Stomach (tissue), 4 donors: ENCODE measurements around the gene TMEM181.

Experiments used
- CTCF ChIP-seq, 7 experiments: fragments of 450-650 bp in 4 of 7; fragments of 200-600 bp in 3 of 7; sonication (generic) in 3 of 7; IDR thresholded peaks; one replicate each; pipeline ENCODE4 v1.5.1; 2016 to 2019; ENCODE audit warnings: antibody characterized with exemption in 7 of 7, control low read depth in 2 of 7, mild to moderate bottlenecking in 1 of 7
- POLR2A ChIP-seq, 4 donors: fragments of 450-650 bp; IDR thresholded peaks; one replicate each; pipeline ENCODE4 v1.6.1; 2016; ENCODE audit warnings: antibody characterized with exemption in 4 of 4, control low read depth in 2 of 4, mild to moderate bottlenecking in 1 of 4, moderate library complexity in 1 of 4

- TF ChIP-seq CTCF (IDR thresholded peaks at IDR 0.05) = no peak
- TF ChIP-seq POLR2A (IDR thresholded peaks at IDR 0.05) = no peak
Measured at GRCh38 chr6:158572653-158573541, 13.0 kb downstream of the TMEM181 start.
